ENCODE measurements around the gene SHF.
"Not testable (repeated sequence)": the region's sequence is repeated elsewhere in the genome, so short reads cannot be mapped to it uniquely, and the experiment has no call there.

The SHF gene, protein sequence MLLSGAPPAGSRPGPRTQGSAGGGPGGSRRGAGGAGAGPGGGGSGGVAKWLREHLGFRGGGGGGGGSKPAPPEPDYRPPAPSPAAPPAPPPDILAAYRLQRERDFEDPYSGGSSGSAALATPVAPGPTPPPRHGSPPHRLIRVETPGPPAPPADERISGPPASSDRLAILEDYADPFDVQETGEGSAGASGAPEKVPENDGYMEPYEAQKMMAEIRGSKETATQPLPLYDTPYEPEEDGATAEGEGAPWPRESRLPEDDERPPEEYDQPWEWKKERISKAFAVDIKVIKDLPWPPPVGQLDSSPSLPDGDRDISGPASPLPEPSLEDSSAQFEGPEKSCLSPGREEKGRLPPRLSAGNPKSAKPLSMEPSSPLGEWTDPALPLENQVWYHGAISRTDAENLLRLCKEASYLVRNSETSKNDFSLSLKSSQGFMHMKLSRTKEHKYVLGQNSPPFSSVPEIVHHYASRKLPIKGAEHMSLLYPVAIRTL

GRCh38 chr15:45187894-45188830 lies at the start of gene SHF:
TSS of gene SHF (minus strand) at chr15:45187966. CDS start at chr15:45187951, 15 bp downstream.
- peak; percentile 9 to 59 for DNase-seq (ENCODE audit: low read depth in 2 of 2)
- TF ChIP-seq CTCF (IDR thresholded peaks at IDR 0.05; ENCODE audit: low read depth, low read length): no peak
- H3K4me3 ChIP-seq (replicated peaks in 1 of 2; ENCODE audit: low read depth in 2 of 2, low read length in 2 of 2): peak within 1 kb of the TSS; percentile 46 to 62

DNA sequence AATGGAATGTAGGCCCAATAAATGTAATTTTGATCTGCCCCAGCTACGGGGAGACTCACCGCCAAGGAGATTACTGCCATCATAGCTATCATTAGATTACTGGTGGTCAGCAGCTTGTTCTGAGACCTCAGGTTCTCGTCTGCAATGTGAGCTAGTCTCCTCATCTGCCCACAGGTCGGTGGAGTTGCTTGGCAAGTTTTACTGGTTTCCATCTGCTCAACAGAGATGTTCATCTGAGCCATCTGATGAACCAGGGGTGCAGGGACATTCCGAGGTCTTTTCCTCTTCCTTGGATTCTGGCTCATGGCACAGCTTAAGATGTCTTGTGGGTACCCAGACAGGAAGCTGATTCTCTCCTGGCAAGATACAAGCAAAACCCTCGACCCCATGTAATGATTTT lies 49.0 kb upstream of the SHF start:
- not testable (repeated sequence) for H3K4me3 ChIP-seq (replicated peaks in 1 of 2; ENCODE audit: low read depth in 2 of 2, low read length in 2 of 2); DNase-seq (ENCODE audit: low read depth in 2 of 2)

DNA sequence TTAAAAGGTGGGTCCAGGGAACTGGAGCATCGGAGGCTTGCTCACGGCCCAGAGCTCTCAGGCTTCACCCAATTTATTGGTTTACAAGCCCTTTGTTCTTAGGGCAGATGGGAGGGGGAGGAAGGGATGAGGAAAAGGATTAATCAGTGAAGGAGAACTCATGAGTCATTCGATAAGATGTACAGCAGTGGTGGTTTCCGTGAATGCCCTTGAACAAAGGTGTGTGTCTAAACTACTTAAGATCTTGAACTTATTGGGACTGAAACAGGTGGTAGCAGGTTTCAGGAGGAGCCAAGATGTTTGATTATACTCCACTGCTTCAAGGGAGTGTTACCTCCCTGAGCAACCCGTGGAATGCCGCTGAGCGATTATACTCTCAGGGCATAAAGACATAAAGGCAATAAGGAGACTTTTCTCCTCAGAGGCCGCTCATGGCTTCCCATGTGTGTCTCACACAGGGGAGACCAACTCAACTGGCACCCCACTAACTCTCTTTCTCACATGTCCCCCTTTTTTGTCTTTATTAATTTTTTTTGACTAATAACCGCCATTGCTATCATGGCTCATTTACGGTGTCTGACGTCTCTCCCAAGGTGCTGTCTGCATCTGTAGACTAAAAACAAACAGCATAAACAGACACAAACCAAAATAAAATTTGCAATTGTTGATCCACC lies 46.9 kb upstream of the SHF start:
- no peak for DNase-seq (ENCODE audit: low read depth in 2 of 2)
- no peak for TF ChIP-seq CTCF (IDR thresholded peaks at IDR 0.05; ENCODE audit: low read depth, low read length)
- H3K4me3 ChIP-seq (replicated peaks in 1 of 2; ENCODE audit: low read depth in 2 of 2, low read length in 2 of 2): no peak overlapping the region

DNA sequence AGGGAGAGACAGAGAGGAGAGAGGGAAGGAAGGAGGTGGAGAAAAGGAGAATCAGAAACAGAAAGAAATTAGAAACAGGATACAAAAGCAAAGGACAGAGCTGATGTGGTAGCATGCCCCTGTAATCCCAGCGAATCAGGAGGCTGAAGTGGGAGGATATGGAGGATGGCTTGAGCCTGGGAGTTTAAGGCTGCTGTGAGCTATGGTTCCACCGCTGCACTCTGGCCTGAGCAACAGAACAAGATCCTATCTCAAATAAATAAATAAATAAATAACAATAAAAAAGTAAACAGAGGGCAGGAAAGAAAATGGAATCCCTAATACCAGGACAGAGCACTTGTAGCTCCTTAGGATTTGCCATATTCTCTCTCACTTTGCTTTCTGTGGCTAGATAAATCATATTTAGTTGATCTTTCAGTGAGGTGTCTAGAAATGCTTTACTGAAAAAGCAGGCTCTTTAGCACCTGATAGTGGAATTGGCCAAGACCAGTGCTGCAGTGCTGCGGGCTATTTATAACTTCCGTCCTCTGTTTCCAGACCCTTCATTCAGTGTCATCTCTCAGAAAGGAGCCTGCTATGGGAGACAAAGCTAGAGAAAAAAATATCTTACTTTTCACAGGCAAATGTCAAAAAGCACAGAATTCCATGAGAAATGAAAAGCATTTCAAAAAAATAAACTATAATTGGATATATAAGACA lies 44.2 kb upstream of the SHF start:
- TF ChIP-seq CTCF (IDR thresholded peaks at IDR 0.05; ENCODE audit: low read depth, low read length): no peak
- no peak for DNase-seq (ENCODE audit: low read depth in 2 of 2)

GRCh38 chr15:45231132-45231531 lies 43.4 kb upstream of the SHF start:
- no peak for DNase-seq (ENCODE audit: low read depth in 2 of 2)
- no peak overlapping the region for H3K4me3 ChIP-seq (replicated peaks in 1 of 2; ENCODE audit: low read depth in 2 of 2, low read length in 2 of 2)
- no peak for TF ChIP-seq CTCF (IDR thresholded peaks at IDR 0.05; ENCODE audit: low read depth, low read length)

More for the DNA sequence above, 44.2 kb upstream of the SHF start:
- no peak overlapping the region for H3K4me3 ChIP-seq (replicated peaks in 1 of 2; ENCODE audit: low read depth in 2 of 2, low read length in 2 of 2)

GRCh38 chr15:45230245-45230965 lies 42.6 kb upstream of the SHF start:
- H3K4me3 ChIP-seq (replicated peaks in 1 of 2; ENCODE audit: low read depth in 2 of 2, low read length in 2 of 2): no peak overlapping the region
- no peak for DNase-seq (ENCODE audit: low read depth in 2 of 2)
- no peak for TF ChIP-seq CTCF (IDR thresholded peaks at IDR 0.05; ENCODE audit: low read depth, low read length)

All from cardiac fibroblast (primary cell).